HG03064 (cell line): ENCODE results near the gene CAMTA1.

Source experiments
- ATAC-seq: cut with Tn5 transposase; IDR thresholded peaks from one replicate; pipeline ENCODE4 v1.9.1; 2021; ENCODE audit warnings: low read depth; ENCODE audit not compliant: unreplicated experiment

Gene CAMTA1

GRCh38 chr1:7292036-7292681 lies 506.9 kb downstream of the CAMTA1 start:
- no peak for ATAC-seq

- no peak for ATAC-seq
Measured at GRCh38 chr1:7292714-7293419, 507.6 kb downstream of the CAMTA1 start.

GRCh38 chr1:7293702-7294629 lies 508.7 kb downstream of the CAMTA1 start:
- ATAC-seq, result no peak

- ATAC-seq, result no peak
Measured at GRCh38 chr1:7294636-7295035, 509.4 kb downstream of the CAMTA1 start.

GRCh38 chr1:7295946-7296345 lies 510.7 kb downstream of the CAMTA1 start:
- ATAC-seq, result no peak

DNA sequence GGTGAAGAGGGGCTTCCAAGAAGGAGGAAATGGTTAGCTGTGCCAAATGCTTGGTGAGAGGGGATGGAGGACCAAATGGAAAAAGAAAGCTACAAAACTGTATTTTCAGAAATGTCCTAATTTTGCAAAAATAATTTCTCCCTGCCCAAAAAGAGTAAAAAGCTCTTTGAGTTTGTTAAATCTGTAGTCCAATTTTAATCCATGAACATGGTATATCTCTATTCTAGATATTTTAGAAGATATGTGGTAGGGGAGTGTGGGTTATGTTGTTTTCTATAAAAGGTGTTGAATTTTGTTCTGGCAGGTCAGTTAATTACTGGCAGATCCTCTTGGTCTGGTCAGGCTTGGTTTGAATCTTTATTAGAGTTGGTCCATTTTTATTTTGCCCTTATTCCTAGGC lies 511.7 kb downstream of the CAMTA1 start:
- no peak for ATAC-seq

DNA sequence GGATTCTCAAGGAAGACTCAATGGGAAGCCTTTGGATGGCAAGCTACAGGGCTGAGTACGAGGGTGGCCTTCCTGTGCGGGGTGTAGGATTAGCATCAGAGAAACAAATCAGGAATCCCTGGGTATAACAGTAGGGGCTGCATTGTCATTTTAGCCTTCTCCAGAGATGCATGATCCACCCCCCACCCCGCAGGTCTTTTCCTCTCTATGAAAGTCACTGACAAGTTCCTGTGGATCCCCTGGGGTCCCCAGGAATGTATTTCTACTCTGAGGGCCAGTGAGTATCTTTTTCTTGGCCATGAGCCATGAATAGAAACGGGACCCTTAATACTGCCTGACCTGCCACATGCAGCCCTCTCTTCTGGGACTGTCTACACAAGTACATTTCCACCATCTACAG lies 512.9 kb downstream of the CAMTA1 start:
- no peak for ATAC-seq

- ATAC-seq, result no peak
Measured at GRCh38 chr1:7298749-7299151, 513.5 kb downstream of the CAMTA1 start.

DNA sequence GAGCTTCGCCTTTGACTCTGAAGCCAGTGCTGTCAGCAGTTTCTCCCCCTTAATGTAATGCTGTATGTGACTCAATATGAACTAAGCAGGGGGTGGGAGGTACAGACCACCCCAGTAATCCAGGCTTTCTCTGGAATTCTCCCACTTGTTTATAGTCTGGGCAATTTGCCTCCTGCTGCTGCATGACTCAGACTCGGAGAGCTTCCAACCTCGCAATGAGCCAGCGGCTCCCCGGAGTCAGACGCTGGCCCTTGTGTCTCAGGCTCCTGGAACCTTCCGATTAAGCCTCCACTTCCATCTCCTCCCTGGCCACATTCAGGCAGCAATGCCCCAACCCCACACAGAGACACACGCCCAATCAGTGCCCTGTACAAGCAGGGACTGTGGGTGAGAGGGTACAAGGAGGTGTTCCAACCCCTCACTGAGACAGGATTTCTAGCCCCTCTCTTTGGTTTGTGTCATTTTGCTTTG lies 514.1 kb downstream of the CAMTA1 start:
- no peak for ATAC-seq

DNA sequence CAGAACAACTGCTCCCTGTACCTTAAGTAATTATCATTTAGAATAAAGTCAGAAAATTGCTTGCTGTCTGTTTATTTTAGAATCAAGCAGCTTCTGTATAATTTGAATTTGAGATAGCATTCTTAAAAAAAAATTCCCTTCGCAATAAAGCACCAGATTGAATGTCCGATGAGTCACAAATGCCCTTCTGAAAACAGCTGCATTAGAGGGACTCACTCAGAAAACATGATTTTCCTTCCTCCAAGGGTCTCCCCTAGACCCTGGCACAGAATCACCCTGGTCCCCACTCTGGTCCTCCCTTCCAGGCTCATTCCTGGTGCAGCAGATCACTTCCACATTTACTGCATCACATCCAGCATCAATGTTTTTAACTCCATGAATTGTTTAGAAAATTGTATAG lies 514.7 kb downstream of the CAMTA1 start:
- ATAC-seq, result no peak

DNA sequence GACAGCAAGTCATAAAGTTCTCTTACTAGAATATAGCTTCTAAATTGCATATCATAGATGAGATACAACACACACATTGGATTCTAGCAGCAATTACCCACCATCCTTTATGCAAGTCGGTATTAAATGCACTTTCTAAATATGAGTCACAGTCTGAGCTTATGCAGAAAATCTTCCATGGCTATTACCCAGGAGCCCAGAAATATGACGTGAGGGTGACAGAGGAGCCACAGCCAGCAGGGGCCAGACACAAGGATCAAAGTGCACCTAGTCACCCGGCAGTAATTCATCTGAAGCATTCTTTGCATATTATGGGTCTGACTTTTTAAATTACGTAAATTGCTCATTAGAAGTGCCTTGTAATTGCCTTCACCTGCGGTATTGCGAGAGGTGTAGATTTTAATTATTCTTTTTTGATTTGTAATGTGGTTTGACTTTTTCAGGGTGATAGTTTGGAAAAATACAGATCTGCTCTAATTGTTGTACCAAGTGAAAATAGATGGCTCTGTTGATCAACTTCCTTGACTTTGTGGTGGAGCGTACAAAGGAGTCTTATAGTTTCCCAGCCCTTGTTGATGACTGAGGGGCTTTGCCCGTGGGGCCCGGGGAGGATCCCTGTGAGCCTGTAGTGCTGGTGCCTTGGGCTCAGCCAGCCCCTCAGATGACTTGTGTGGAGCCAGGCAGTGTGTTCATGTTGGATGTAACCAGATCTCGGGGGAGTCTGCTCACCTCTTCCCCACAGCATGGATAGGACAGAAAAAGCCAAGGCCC lies 515.8 kb downstream of the CAMTA1 start:
- ATAC-seq, result no peak

DNA sequence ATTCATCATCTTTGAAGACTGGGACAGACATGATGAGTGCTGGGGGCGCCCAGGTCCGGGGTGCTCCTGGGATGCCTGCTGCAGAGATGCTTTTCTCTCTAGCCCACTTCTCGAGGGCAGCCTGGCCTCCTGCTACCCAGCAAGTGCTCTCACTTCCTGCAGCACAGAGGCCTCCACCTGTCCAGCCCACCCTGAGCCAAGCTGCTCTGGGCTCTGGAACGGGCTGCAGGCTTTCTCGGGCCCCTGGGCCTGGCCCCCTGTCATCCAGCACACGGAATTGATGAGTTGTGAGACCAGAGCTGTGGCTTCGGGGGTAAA lies 516.4 kb downstream of the CAMTA1 start:
- no peak for ATAC-seq

DNA sequence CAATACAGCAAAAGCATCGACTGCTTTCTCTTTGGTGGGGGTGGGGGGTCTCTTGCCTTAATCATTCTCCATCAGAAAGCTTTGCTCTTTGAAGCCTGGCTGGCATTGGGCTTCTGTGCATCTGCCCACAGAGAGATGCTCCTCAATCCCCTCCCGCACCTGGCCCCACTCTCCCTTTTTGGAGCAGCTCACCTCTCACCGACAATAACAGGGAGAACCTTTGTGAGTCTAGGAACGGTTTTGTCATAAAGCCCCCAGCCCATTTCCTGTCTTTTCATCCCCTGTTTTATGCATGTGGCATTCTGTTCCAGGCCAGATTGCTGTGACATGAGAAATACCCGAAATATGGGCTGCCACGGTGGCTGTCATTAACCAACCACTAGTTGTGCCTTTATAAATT lies 516.9 kb downstream of the CAMTA1 start:
- ATAC-seq, result no peak

- ATAC-seq, result no peak
Measured at GRCh38 chr1:7302873-7303272, 517.6 kb downstream of the CAMTA1 start.

- ATAC-seq, result no peak
Measured at GRCh38 chr1:7303554-7304317, 518.5 kb downstream of the CAMTA1 start.

GRCh38 chr1:7313081-7313546 lies 527.9 kb downstream of the CAMTA1 start:
- no peak for ATAC-seq

DNA sequence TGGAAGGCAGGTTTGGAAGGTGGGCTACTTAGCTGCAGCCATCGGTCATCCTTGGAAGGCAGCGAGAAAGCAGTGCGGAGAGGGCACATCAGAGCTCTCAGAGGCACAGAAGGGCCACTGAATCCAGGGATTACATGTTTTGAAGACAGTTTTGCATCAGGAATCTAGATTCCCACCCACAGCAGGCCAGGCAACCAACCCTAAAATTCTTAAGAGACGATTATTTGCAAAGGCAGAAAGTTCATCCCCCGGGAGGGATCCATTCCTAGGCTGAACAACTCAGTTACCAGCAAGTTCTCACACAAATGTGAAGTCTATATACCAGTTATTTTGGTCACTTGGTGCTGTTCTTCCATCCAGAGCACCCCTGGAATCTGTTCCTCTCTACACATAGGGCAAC lies 528.6 kb downstream of the CAMTA1 start:
- ATAC-seq, result no peak

DNA sequence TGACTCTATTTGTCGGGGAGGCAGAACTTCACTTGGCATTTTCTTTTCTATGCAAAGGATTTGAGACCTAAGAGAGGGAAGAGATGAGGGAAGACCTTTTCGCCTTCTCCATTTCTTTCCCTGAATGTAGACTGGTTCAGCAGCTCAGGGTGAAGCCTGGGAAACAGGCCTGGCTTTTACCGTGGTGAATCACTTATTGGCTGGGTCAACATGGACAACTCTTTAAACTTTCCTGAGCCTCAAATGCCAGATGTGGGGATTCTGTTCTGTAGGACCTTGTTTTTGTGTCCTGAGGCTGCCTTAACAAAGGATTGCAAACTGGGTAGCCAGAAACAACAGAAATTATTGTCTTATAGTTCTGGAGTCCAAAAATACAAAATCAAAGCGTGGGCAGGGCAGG lies 530.1 kb downstream of the CAMTA1 start:
- ATAC-seq, result no peak

DNA sequence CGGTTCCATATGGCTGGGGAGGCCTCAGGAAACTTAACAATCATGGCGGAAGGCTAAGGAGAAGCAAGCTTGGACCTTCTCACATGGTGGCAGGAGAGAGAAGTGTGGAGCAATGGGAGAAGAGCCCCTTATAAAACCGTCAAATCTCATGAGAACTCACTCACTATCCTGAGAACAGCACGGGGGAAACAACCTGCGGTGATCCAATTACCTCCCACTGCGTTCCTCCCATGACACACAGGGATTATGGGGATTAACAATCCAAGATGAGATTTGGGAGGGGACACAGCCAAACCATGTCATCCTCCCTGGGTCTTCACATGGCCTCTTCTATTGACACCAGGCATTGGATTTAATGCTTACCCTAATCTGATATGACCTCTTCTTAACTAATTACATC lies 530.7 kb downstream of the CAMTA1 start:
- no peak for ATAC-seq

DNA sequence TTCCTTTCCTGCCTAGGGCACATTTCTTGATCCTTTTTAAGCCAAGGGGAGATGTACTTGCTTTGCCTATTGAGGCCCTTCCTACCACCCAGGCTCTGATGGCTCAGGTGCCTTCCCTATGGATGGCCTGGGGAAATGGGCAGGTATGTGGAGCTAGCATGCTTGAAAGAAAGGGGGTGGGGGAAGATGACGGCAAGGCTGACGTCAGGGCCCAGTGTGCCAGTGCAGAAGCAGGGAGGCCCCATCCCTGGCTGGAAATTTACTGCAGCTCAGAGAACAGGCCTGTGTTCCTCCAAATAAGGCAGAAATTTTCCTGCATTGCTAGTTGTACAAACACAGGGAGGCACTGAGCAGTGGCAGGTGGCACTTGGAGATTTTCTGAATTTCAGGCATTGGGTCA lies 532.6 kb downstream of the CAMTA1 start:
- no peak for ATAC-seq
